Vagina (tissue), 2 donors: Measurements from ENCODE around the gene TWIST2. TPM values are rescaled to one million over a fixed set of nuclear protein-coding genes. Genes with fewer than 3 reads are reported as not detected.

Experiments used
- DNase-seq, 2 donors: peaks; one replicate each; pipeline ENCODE4 v3.0.0-alpha.2; 2017; ENCODE audit errors: extremely low spot score in 2 of 2
- H3K27ac ChIP-seq: fragments of 200-600 bp; sonication (generic); one replicate; pipeline ENCODE4 v1.5.1; 2019
- H3K27me3 ChIP-seq: fragments of 200-600 bp; sonication (generic); one replicate; pipeline ENCODE4 v1.5.1; 2019
- H3K36me3 ChIP-seq, 2 donors: fragments of 200-600 bp; sonication (generic); one replicate each; pipeline ENCODE4 v1.5.1; 2017 to 2019
- H3K4me1 ChIP-seq: fragments of 200-600 bp; sonication (generic); one replicate; pipeline ENCODE4 v1.5.1; 2019
- H3K4me3 ChIP-seq, 2 donors: fragments of 200-600 bp; sonication (generic); 1 replicate in 1 of 2; 2 replicates in 1 of 2; pipeline ENCODE4 v1.5.1; 2016 to 2019
- H3K9me3 ChIP-seq: fragments of 200-600 bp; sonication (generic); one replicate; pipeline ENCODE4 v1.5.1; 2019
- POLR2A ChIP-seq, 2 donors: fragments of 450-650 bp; IDR thresholded peaks; one replicate each; pipeline ENCODE4 v1.6.1; 2017; ENCODE audit warnings: antibody characterized with exemption in 2 of 2, mild to moderate bottlenecking in 2 of 2, moderate library complexity in 2 of 2
- POLR2AphosphoS5 ChIP-seq, 2 donors: sonication (generic); formaldehyde crosslinking; IDR thresholded peaks; one replicate each; pipeline ENCODE4 v1.9.0; 2017; ENCODE audit warnings: antibody characterized with exemption in 2 of 2, mild to moderate bottlenecking in 2 of 2, low read depth in 1 of 2; ENCODE audit not compliant: insufficient read depth in 1 of 2
- intact Hi-C: fragments of 100-400 bp; cut with DNase I; formaldehyde crosslinking; loops from one replicate; pipeline ENCODE4 v1.15.1; 2023
- total RNA-seq: library from RNA; depleted of rRNA; stranded (reverse); fragments of >200 nt; gene quantifications from one replicate; pipeline ENCODE4 v1.2.3, GENCODE V29; 2016
- TF ChIP-seq, protein P1 (sequence below), 3 experiments: fragments of 450-650 bp in 2 of 3; fragments of 200-600 bp in 1 of 3; sonication (generic) in 1 of 3; IDR thresholded peaks; one replicate each; pipeline ENCODE4 v1.5.1; 2017 to 2019; ENCODE audit warnings: antibody characterized with exemption in 3 of 3, mild to moderate bottlenecking in 2 of 3, moderate library complexity in 2 of 3

TWIST2 gene
- total RNA-seq, 1 donor from 2014 or later: 214 TPM

DNA sequence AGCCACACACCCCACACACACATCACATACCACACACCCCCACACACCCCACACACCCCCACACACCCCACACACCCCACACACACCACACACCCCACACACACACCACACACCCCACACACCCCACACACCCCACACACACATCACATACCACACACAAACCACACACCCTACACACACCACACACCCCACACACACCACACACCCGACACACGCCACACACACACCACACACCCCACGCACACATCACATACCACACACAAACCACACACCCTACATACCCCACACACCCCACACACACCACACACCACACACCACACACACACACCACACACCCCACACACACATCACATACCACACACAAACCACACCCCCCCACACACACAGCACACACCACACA, 22.4 kb downstream of the TWIST2 start:
- Histone ChIP-seq H3K9me3 (no peaks in the 10 kb centered on the region), H3K4me3 (no peak overlapping the region), H3K27ac (no peak overlapping the region), H3K36me3 (no peaks in the 10 kb centered on the region), H3K4me1 (peaks cover 78% of the 10 kb centered on the region), H3K27me3 (no peaks in the 10 kb centered on the region)
- intact Hi-C loops: no loop called here
- no peak for DNase-seq
- no peak for TF ChIP-seq POLR2AphosphoS5 (IDR thresholded peaks at IDR 0.05; ENCODE audit: insufficient read depth in 1 of 2, low read depth in 1 of 2)
- no peak for TF ChIP-seq POLR2A (IDR thresholded peaks at IDR 0.05)
- TF ChIP-seq, protein P1, sequence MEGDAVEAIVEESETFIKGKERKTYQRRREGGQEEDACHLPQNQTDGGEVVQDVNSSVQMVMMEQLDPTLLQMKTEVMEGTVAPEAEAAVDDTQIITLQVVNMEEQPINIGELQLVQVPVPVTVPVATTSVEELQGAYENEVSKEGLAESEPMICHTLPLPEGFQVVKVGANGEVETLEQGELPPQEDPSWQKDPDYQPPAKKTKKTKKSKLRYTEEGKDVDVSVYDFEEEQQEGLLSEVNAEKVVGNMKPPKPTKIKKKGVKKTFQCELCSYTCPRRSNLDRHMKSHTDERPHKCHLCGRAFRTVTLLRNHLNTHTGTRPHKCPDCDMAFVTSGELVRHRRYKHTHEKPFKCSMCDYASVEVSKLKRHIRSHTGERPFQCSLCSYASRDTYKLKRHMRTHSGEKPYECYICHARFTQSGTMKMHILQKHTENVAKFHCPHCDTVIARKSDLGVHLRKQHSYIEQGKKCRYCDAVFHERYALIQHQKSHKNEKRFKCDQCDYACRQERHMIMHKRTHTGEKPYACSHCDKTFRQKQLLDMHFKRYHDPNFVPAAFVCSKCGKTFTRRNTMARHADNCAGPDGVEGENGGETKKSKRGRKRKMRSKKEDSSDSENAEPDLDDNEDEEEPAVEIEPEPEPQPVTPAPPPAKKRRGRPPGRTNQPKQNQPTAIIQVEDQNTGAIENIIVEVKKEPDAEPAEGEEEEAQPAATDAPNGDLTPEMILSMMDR (IDR thresholded peaks at IDR 0.05): no peak

DNA sequence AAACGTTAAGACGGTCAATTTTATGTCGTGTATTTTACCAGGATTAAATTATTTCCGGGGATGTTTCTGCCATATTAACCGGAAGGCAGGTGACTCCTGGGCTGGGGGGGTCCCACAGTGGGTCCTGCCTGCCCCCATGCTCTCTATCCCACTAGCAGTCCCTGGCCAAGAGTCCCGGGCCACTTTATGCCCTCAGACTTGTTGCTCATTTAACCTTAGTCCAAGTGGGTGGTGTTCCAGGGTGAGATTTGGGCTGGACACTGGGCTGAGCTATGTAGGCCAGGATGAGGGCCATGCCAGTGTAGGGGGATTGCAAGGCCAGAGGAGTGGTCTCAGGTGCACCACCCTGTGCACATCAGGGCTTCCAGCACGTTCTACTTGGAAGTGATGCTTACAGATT, 24.1 kb downstream of the TWIST2 start:
- H3K27me3 ChIP-seq: no peaks in the 10 kb centered on the region
- intact Hi-C loops: no loop called here
- no peak for DNase-seq
- peak overlapping the region; percentile 81 for H3K27ac ChIP-seq
- H3K4me3 ChIP-seq: no peak overlapping the region
- peaks cover 75% of the 10 kb centered on the region for H3K4me1 ChIP-seq
- no peaks in the 10 kb centered on the region for H3K9me3 ChIP-seq
- no peaks in the 10 kb centered on the region for H3K36me3 ChIP-seq
- no peak for TF ChIP-seq POLR2A (IDR thresholded peaks at IDR 0.05)
- TF ChIP-seq, protein P1 (IDR thresholded peaks at IDR 0.05): no peak

DNA sequence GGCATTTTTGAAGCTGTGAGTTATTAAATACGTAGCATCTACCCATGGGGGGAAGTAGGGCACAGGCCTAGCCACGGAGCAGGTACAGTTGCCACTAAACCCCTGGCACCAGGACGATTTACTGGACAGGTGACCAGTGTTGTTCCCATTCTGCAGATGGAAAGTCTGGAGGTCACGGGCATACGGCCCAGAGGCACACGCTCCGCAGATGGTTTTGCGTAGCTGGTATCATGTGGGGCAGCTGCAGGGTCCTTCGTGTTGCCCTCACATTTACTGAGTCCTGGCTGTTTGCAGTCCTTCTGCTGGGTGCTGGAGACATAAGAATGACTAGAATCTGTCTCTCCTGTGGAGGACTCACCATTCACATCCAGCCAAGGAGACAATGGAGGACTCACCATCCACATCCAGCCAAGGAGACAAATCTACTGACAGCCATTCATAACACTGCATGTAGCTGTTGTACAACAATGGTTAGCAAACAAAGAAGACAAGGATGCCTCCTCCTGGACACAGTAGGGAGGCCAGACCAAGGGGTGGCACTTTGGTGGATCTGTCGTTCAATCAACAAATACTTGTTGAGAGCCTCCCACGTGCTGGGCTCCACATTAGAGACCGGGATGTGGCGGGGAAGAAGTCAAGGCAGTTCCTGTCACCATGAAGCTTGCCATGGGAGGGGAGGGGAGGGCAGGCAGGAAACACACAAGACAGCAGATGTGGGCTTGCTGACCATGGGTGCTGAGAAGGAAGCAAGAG, 24.9 kb downstream of the TWIST2 start:
- Histone ChIP-seq H3K27ac (peak overlapping the region; percentile 81), H3K36me3 (no peaks in the 10 kb centered on the region), H3K4me3 (no peak overlapping the region), H3K27me3 (no peaks in the 10 kb centered on the region), H3K4me1 (peaks cover 67% of the 10 kb centered on the region), H3K9me3 (no peaks in the 10 kb centered on the region)
- intact Hi-C loops: no loop called here
- TF ChIP-seq POLR2A (IDR thresholded peaks at IDR 0.05) (no peak), POLR2AphosphoS5 (IDR thresholded peaks at IDR 0.05; ENCODE audit: insufficient read depth in 1 of 2, low read depth in 1 of 2) (no peak)
- TF ChIP-seq, protein P1 (IDR thresholded peaks at IDR 0.05): no peak
- DNase-seq: no peak

DNA sequence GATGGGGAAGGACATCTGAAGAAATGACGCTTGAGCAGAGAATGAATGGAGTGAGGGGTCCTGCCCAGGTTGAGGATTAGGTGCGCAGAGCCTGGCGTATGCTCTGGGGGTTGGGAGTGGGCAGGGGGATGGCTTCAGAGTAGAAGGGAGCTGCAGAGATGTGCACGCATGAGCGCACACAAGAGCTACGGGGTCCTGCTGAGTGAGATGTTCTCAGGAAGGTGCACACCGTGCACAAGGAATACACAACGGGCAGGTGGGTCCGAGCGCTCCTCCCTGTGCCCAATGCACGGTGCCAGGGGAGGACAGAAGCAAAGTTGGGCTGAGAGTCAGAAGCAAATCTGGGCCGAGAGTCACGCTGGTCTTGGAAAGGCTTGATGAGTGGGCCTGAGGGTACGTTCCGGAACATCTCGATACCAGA, 25.5 kb downstream of the TWIST2 start:
- H3K27me3 ChIP-seq: no peaks in the 10 kb centered on the region
- intact Hi-C loops: no loop called here
- no peak overlapping the region for H3K4me3 ChIP-seq
- peak overlapping the region; percentile 81 for H3K27ac ChIP-seq
- H3K4me1 ChIP-seq: peaks cover 66% of the 10 kb centered on the region
- no peak for TF ChIP-seq POLR2A (IDR thresholded peaks at IDR 0.05)
- TF ChIP-seq POLR2AphosphoS5 (IDR thresholded peaks at IDR 0.05; ENCODE audit: insufficient read depth in 1 of 2, low read depth in 1 of 2): no peak
- TF ChIP-seq, protein P1 (IDR thresholded peaks at IDR 0.05): no peak
- H3K9me3 ChIP-seq: no peaks in the 10 kb centered on the region
- H3K36me3 ChIP-seq: no peaks in the 10 kb centered on the region
- DNase-seq: no peak

DNA sequence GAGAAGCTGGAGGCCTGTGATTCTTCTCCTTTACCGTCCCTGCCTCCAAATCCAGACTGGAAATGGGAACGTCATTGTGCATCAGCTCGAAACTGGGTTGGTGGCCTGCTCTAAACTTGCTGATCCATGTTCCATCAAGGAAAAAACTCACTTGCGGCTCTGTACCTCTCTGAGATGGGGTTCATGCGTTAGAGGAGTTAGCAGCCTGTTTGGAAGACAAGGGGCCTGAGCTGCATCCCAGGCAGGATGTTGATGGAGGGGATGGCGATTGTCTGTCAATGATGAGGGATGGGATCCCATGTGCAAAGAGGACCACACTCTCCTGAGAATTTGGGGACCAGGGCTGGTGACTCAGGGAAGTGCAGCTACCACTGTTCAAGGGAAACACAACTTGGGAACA, 26.0 kb downstream of the TWIST2 start:
- Histone ChIP-seq H3K4me1 (peaks cover 66% of the 10 kb centered on the region), H3K27ac (peak overlapping the region; percentile 81), H3K9me3 (no peaks in the 10 kb centered on the region), H3K4me3 (no peak overlapping the region), H3K36me3 (no peaks in the 10 kb centered on the region), H3K27me3 (no peaks in the 10 kb centered on the region)
- DNase-seq: no peak
- TF ChIP-seq POLR2A (IDR thresholded peaks at IDR 0.05): no peak
- TF ChIP-seq, protein P1 (IDR thresholded peaks at IDR 0.05): no peak
- TF ChIP-seq POLR2AphosphoS5 (IDR thresholded peaks at IDR 0.05; ENCODE audit: insufficient read depth in 1 of 2, low read depth in 1 of 2): no peak
- intact Hi-C loops: no loop called here
